NT2/D1 (cell line): ENCODE results near the gene DNAJC11.

Source experiments
- DNase-seq: peaks from one replicate; pipeline ENCODE4 v3.0.0-alpha.2; 2011; ENCODE audit warnings: low read depth, low spot score
- H3K27me3 ChIP-seq: 2 replicates; pipeline ENCODE4 v1.6.0; 2011; ENCODE audit warnings: mild to moderate bottlenecking; ENCODE audit not compliant: insufficient read length, insufficient read depth
- H3K36me3 ChIP-seq: 2 replicates; pipeline ENCODE4 v1.6.1; 2011; ENCODE audit warnings: mild to moderate bottlenecking, low read length, mixed read lengths; ENCODE audit not compliant: insufficient read depth, insufficient read length
- H3K4me1 ChIP-seq: 2 replicates; pipeline ENCODE4 v1.5.1; 2011; ENCODE audit not compliant: insufficient read depth, insufficient read length
- H3K4me3 ChIP-seq: 2 replicates; pipeline ENCODE4 v1.5.1; 2011; ENCODE audit warnings: low read depth; ENCODE audit not compliant: insufficient read length
- H3K9ac ChIP-seq: 2 replicates; pipeline ENCODE4 v1.6.0; 2011; ENCODE audit warnings: low read depth; ENCODE audit not compliant: insufficient read length
- H3K9me3 ChIP-seq: 2 replicates; pipeline ENCODE4 v1.5.1; 2011; ENCODE audit warnings: mild to moderate bottlenecking, low read length; ENCODE audit not compliant: insufficient read depth
- SUZ12 ChIP-seq: IDR thresholded peaks from 2 replicates; pipeline ENCODE4 v1.6.1; 2011; ENCODE audit not compliant: insufficient read length, insufficient read depth; ENCODE audit errors: extremely low read depth
- YY1 ChIP-seq: IDR thresholded peaks from 2 replicates; pipeline ENCODE4 v1.6.1; 2011; ENCODE audit not compliant: insufficient read length, insufficient read depth
- ZNF274 ChIP-seq: IDR thresholded peaks from 2 replicates; pipeline ENCODE4 v1.6.1; 2011; ENCODE audit warnings: mild to moderate bottlenecking, low read depth, low read length

DNAJC11 gene

DNA sequence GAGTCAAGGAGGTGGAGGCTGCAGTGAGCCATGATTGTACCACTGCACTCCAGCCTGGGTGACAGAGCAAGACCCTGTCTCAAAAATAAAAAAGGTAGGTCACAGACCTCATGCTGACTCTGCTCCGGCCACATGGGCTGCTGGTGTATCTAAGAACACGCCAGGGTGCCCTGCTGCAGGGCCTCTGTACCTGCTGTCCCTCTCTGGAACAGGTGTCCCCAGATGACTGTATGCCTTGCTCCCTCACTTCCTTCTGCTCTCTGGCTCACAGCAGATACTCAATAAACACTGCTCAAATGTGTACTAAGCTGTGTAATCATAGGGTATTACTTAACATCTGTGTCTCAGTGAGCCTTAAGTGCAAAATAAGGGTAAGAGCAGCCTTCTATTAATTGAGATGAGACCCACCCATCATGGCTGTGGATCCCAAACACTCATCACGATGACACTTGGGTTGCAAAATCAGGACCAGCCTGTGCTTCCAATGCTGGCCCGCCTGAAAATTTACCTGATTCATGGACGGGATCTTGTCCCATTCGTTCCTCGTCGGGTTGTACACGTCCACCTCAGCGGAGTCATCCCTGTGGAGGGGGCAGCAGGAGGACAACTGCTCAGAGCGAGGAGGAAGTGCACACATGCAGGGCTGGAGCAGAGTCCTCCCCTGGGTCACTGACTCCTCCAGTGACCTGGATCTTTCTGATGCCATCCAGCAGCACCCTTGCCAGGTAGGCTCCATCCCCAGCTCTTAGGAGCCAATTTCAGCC is 106.5 kb downstream of the DNAJC11 start:
- H3K36me3 ChIP-seq: peaks cover 88% of the 10 kb centered on the region
- peaks cover 6% of the 10 kb centered on the region for H3K4me1 ChIP-seq
- no peak for TF ChIP-seq SUZ12
- no peak for TF ChIP-seq YY1
- TF ChIP-seq ZNF274: no peak
- no peak overlapping the region for H3K9ac ChIP-seq
- no peaks in the 10 kb centered on the region for H3K9me3 ChIP-seq
- no peak for DNase-seq
- no peaks in the 10 kb centered on the region for H3K27me3 ChIP-seq
- no peak overlapping the region for H3K4me3 ChIP-seq

DNA sequence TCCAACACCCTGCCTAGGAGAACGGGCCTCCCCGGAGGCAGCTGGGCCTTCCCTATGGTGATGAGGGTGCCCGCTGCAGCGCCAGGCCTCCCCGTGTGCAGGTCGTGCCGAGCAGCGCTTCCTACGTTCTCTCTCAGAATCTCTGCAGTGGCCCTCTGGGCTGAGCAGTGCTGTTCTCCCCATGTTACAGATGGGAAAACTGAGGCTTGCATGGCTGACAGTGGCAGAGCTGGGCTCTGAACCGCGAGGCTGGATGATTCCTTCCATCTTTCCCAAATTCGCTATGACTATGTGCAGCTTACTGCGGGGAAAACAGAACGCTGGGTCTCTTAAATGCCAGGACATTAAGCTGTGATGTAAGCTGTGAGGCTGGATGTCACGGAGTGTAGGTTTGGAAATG is 107.8 kb downstream of the DNAJC11 start:
- H3K4me3 ChIP-seq: no peak overlapping the region
- no peaks in the 10 kb centered on the region for H3K27me3 ChIP-seq
- H3K9me3 ChIP-seq: no peaks in the 10 kb centered on the region
- peaks cover 3% of the 10 kb centered on the region for H3K4me1 ChIP-seq
- H3K36me3 ChIP-seq: peaks cover 91% of the 10 kb centered on the region
- no peak for DNase-seq
- no peak overlapping the region for H3K9ac ChIP-seq
- TF ChIP-seq SUZ12 (no peak), YY1 (no peak), ZNF274 (no peak)

DNA sequence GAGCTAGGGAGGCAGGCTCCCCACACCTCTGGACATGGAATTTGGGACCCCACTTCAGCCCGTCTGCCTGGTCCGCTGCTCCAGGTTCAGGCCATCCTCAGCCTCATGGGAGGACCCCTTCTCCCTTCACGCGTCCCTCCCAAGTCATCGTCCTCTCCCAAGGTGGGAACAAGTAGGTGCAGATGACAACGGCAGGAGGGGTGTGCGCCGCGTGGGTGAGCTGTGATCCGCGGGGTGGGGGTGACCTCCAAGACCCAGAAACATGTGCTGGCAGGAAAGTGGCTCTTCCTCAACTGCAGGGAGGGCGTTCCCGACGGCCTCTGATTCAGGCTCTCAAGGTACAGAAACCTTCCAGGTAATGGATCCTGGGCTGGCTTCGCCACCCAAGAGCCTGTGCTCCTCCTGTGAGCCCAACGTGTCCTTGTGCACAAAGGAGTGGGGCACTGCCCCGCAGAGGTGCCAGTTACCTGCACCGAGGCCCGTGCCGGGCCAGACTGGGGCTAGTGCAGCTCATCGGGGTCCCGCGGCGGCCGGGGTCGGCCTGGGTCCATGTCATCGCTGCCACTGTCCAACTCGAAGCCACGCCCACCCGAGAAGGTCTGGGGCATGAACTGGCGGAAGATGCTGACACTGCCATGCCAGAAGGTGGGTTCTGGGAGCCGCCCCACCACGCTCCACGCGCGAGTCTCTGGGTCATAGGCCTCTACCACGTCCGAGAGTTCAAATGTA is 108.6 kb downstream of the DNAJC11 start:
- no peak overlapping the region for H3K9ac ChIP-seq
- H3K36me3 ChIP-seq: peaks cover 95% of the 10 kb centered on the region
- DNase-seq: no peak
- peaks cover 3% of the 10 kb centered on the region for H3K4me1 ChIP-seq
- no peak overlapping the region for H3K4me3 ChIP-seq
- no peaks in the 10 kb centered on the region for H3K9me3 ChIP-seq
- no peaks in the 10 kb centered on the region for H3K27me3 ChIP-seq
- no peak for TF ChIP-seq ZNF274
- no peak for TF ChIP-seq YY1
- no peak for TF ChIP-seq SUZ12

DNA sequence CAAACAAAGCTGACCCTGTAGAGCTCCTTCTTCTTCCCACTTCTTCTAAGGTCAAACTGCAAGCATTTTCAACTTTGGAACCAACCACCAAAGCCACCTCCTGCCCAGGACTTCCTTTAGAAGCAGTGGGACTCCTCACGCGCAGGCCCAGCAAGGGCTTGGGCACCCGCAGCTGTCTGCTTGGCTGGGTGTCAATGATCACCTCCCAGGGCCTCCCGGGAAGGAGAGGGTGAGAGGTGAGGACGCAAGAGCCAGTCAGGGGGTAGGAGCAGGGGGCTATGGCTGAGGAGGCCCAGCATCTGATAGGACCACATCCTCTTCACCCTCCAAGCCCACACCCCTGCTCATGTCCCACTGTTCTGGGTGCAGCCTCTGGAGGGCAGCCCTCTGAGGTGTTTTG is 109.2 kb downstream of the DNAJC11 start:
- TF ChIP-seq ZNF274 (no peak), YY1 (no peak), SUZ12 (no peak)
- Histone ChIP-seq H3K27me3 (no peaks in the 10 kb centered on the region), H3K36me3 (peaks cover 95% of the 10 kb centered on the region), H3K4me1 (peaks cover 3% of the 10 kb centered on the region), H3K4me3 (no peak overlapping the region), H3K9ac (no peak overlapping the region), H3K9me3 (no peaks in the 10 kb centered on the region)
- DNase-seq: no peak

DNA sequence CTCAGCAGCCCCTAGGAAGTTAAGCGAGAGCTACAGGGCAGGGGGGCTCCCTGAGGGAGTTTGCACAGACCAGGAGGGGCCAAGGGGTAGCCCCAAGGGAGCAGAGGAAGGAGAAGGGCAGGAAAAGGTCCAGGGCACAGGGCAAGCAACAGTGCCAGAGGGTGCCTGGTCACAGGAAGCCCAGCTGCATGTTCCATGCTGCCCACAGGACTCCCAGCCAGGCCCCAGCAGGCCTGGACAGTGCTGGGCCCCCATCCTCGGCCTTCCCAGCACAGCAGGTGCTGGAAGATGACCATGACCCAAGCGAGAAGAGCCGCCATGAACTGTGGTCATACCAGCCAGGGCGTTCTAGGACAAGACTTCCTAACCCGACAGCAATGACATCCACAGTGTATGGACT is 110.0 kb downstream of the DNAJC11 start:
- H3K4me3 ChIP-seq: no peak overlapping the region
- no peaks in the 10 kb centered on the region for H3K27me3 ChIP-seq
- DNase-seq: no peak
- peaks cover 3% of the 10 kb centered on the region for H3K4me1 ChIP-seq
- peaks cover 89% of the 10 kb centered on the region for H3K36me3 ChIP-seq
- H3K9ac ChIP-seq: no peak overlapping the region
- TF ChIP-seq ZNF274 (no peak), YY1 (no peak), SUZ12 (no peak)
- no peaks in the 10 kb centered on the region for H3K9me3 ChIP-seq

DNA sequence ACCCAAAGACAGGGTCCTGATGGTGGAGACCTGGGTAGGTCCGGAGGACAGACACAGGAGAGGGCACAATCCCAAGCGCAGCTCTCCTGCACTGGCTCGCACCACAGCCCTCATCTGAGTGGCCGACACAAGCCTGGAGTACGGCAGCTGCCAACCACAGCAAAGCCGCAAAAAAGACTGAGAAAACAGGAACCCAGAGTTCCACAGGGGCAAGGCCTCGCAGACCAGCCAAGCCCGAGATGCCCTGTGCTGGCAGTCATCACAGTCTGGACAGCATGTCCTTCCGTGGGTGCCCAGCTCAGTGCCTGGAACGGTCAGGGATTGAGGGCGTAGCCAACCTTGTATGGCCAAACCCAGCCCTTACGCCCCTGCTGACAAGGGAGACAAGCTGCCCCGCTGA is 110.4 kb downstream of the DNAJC11 start:
- Histone ChIP-seq H3K4me1 (peaks cover 3% of the 10 kb centered on the region), H3K9ac (no peak overlapping the region), H3K36me3 (peaks cover 85% of the 10 kb centered on the region), H3K9me3 (no peaks in the 10 kb centered on the region), H3K4me3 (no peak overlapping the region), H3K27me3 (no peaks in the 10 kb centered on the region)
- TF ChIP-seq SUZ12 (no peak), YY1 (no peak), ZNF274 (no peak)
- DNase-seq: no peak

DNA sequence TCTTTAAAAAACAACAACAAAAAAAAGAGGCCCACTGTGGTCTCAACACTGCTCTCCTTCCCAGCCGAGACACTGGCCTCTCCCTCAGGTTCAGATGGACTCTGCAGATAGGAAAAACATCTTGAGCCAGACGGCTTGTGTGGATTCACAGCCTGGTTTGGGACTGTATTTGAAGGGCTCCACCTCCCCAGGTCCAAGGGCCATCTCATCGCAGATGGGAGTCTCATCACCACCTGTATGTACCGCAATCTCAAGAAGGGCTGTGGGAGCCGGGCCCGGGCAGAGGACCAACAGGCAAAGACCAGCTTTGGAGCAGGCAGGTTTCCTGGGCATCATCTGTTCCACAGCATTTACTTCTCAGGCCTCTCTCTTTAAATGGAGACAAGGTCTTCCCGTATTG is 111.6 kb downstream of the DNAJC11 start:
- no peak for DNase-seq
- Histone ChIP-seq H3K9me3 (no peaks in the 10 kb centered on the region), H3K36me3 (peaks cover 73% of the 10 kb centered on the region), H3K4me1 (peaks cover 3% of the 10 kb centered on the region), H3K4me3 (no peak overlapping the region), H3K27me3 (no peaks in the 10 kb centered on the region), H3K9ac (no peak overlapping the region)
- TF ChIP-seq YY1 (no peak), ZNF274 (no peak), SUZ12 (no peak)
